Measurements from ENCODE around the gene OPCML. TPM values are rescaled to one million over a fixed set of nuclear protein-coding genes. Genes with fewer than 3 reads are reported as not detected.

Gene OPCML
- total RNA-seq, 1 experiment from 2014 or later, result 0.07 TPM

DNA sequence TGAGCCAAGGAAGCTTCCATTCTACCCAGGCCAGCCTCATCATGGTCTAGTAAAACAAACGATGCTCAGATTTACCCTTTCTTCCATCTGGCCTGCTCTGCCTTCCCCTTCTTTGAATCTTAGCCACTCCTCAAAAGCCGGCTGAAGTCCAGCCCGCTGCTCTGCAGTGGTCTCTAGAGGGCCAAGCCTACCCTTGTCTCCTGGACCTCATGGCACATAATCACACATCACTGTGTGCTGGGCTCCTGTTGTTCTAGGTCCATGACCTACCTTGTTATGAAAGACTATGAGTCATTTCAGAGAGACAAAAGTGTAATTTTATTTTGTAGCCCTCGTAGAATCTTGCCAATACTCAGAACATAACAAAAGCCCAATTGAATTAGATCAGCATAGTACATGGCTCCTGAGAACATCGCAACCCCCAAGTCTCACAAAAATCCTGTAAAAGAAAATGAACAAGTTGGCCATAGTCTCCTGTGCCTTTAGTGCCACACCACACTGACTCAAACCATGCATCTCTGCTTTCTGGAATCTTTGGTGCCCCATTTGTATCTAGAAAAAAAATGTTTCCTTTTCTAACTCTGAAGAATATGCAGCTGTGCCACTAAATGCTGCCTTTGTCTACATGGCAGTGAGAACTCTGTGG, 192.7 kb downstream of the OPCML start:
- no peak for DNase-seq (ENCODE audit: low read depth)
- in situ Hi-C loops (cut with HindIII; ENCODE audit: low pct_unique_long_range_greater_than_20kb, low sequenced_read_pairs), result no loop called here

DNA sequence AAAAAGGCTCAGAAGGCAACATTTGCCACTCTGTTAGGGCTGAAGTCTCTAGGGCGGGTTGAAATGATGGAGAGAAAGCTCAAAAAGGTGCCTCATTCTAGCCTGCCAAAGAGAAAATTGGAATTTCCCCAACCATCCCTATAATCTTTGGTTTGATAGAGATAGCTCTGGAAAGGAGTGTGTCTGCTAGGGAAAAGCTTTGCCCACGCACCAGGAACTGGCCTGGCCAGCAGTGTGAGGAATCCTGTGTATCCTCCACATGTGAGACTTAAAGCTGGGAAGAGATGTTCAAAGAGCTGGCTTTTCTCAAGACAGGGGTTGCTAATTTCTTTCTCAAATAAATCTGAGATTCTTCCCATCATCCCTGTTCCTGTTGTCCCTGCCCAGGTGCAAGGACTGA, 193.7 kb downstream of the OPCML start:
- in situ Hi-C loops (cut with HindIII; ENCODE audit: low pct_unique_long_range_greater_than_20kb, low sequenced_read_pairs), result no loop called here
- DNase-seq (ENCODE audit: low read depth), result no peak

DNA sequence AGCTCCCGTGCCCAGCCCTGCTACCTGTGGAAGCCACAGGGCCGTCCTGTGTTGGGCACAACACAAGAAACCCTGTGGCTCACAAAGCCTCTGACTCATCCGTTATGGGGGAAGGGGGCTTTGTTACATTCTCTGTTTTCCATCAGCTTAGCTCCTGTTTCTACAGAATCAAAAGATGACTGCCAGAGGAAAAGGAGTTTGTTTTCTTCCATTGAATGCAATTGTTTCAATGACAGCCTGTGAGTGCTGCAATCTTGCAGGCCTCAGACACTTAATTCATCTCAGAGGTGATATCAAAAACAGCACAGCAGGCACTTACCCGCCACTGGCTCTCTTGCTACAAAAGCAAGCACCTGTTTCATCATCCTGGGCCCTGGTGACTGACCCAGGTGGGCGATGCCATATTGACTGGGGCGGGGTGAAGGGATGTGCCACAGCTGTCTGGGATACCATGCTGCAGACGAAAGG, 194.3 kb downstream of the OPCML start:
- no peak for DNase-seq (ENCODE audit: low read depth)
- in situ Hi-C loops (cut with HindIII; ENCODE audit: low pct_unique_long_range_greater_than_20kb, low sequenced_read_pairs), result no loop called here

DNA sequence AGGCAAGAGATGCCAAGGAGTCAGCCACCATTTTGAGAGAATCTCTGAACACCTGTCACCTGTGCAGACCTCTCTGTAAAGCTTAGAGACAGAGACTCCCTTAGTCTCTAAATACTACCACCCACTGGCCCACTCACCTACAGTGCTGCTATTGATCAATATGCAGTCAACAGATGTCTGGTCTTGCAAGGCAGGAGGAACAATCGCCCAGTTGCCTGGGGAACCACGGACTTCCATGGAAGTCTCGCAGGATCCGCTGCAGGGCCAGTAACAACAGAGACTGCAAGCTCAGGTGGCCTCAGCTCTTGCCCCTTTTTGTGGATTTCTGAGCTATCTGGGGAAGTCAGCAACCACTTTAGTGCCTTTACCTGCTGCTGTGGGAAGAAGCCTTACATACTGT, 195.1 kb downstream of the OPCML start:
- in situ Hi-C loops (cut with HindIII; ENCODE audit: low pct_unique_long_range_greater_than_20kb, low sequenced_read_pairs), result no loop called here
- DNase-seq (ENCODE audit: low read depth), result no peak

DNA sequence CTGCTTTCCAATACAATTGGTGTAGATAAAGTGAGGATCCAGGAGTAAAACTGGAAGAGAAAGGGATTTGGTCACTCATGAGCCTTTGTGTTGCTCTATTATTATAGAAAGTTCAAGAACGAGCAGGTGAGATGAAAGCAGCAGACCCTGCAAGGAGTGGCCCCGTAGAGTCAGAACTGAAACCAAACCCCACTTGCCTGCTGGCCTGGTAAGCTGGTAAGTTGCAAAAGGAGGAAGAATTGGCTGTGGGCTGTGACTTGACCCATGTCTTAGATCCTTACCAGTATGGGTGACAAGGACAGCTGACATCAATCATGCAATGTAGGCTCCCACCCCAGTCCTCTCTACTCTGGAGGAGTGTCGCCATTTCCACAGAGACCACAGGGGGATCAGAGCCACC, 201.3 kb downstream of the OPCML start:
- no peak for DNase-seq (ENCODE audit: low read depth)
- in situ Hi-C loops (cut with HindIII; ENCODE audit: low pct_unique_long_range_greater_than_20kb, low sequenced_read_pairs), result no loop called here

DNA sequence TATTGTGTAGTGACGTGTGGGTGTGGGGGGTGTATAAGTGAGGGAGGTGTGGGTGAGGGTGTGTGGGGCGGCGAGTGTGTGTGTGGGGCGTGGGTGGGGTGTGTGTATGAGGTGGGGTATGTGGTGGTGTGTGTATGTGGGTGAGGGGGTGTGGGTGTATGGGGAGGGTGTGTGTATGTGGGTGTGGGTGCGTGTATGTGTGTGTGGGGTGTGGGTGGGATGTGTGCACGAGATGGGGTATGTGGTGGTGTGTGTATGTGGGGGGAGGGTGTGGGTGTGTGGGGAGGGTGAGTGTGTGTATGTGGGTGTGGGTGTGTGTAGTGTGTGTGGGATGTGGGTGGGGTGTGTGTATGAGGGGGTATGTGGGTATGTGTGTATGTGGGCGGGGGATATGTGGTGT, 205.5 kb downstream of the OPCML start:
- in situ Hi-C loops (cut with HindIII; ENCODE audit: low pct_unique_long_range_greater_than_20kb, low sequenced_read_pairs), result no loop called here
- no peak for DNase-seq (ENCODE audit: low read depth)

DNA sequence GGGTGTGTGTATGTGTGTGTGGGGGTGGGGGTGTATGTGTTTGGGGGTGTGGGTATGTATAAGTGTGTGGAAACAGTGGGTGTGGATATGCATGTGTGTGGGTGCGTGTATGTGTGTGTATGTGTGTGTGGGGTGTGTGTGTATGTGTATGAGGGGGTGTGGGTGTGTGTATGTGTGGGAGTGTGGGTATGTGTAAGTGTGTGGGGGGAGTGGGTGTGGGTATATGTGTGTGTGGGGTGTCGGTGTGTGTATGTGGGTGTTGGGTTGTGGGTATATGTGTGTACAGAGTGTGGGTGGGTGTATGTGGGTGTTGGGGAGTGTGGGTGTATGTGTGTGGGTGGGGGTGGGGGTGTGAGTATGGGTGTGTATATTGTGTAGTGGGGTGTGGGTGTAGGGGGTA, 206.0 kb downstream of the OPCML start:
- in situ Hi-C loops (cut with HindIII; ENCODE audit: low pct_unique_long_range_greater_than_20kb, low sequenced_read_pairs), result no loop called here

DNA sequence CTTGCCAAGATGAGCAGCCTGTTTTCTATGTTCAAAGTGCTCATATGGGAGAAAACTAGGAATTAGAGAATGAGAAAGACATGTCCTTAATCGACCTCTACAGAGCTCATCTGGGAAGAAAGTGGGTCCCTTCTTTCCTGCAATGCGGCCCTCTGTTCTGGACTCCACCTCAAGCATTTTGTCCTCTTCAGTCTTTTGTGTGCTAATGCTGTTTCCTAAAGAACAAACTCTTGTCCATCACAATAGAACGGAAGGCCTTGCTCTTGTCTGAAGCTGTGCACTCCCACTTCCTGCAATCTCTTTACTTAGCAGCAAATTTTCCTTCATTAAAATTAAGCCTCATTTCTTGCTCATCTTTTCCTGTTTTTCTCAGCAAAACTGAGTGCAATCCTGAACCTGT, 206.6 kb downstream of the OPCML start:
- no peak for DNase-seq (ENCODE audit: low read depth)
- in situ Hi-C loops (cut with HindIII; ENCODE audit: low pct_unique_long_range_greater_than_20kb, low sequenced_read_pairs), result no loop called here

More for the DNA sequence above, 206.0 kb downstream of the OPCML start:
- DNase-seq (ENCODE audit: low read depth), result no peak

DNA sequence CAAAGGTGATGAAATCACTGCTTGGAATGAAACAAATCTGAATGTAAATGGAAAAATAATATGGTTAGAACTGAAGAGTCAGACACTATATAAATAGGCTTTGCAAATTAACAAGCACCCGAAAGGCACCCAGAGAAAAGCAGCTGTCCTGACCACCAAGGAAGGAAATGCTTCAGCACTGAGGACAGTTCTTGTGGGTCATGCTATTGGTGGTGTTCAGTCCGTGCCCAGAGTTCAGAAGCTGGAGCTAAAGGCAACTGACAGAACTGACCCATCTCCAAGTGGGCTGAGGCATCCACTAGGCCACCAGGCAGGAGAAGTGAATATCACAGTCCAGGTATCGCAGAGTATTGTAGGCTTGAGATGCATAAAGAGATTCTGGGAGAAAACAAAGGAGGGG, 208.9 kb downstream of the OPCML start:
- in situ Hi-C loops (cut with HindIII; ENCODE audit: low pct_unique_long_range_greater_than_20kb, low sequenced_read_pairs), result no loop called here
- DNase-seq (ENCODE audit: low read depth), result no peak

DNA sequence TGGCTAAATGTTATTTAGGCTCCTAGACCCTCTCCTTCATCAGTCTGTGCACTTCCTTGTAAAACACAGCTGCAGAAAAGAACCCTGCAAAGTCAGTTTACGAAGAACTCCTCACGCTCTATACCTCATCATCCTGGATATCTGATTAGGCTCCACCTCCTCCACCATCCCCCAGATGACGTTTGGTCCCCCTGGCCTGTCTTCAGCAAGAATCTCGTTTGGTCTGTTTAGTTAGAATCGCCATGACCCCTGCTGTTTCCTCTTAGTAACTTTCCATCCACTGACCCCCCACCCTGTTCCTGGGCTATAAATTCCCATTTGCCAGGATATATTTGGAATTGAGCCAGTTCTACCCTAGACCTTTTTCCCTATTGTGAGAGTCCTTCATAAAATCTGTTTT, 214.1 kb downstream of the OPCML start:
- DNase-seq (ENCODE audit: low read depth), result no peak
- in situ Hi-C loops (cut with HindIII; ENCODE audit: low pct_unique_long_range_greater_than_20kb, low sequenced_read_pairs), result no loop called here

DNA sequence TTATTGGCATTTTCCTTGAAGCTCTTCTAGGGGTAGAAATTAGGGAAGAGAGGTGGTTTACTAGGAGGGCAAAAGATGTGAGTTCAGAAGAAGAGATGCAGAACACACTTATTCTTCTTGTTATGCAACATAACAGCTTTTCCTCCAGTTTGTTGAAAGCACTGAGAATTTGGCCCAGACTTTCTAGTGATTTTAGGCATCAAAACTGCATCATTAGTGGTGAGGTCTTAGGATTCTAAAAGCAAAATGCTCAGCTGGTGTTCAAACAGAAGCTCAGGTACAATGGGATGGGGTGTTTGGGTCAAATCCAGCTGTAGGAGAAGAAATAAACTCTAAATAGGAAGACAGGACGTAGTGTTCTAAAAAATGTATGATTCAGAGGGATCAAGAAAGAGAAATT, 221.1 kb downstream of the OPCML start:
- in situ Hi-C loops (cut with HindIII; ENCODE audit: low pct_unique_long_range_greater_than_20kb, low sequenced_read_pairs), result no loop called here
- DNase-seq (ENCODE audit: low read depth), result no peak

DNA sequence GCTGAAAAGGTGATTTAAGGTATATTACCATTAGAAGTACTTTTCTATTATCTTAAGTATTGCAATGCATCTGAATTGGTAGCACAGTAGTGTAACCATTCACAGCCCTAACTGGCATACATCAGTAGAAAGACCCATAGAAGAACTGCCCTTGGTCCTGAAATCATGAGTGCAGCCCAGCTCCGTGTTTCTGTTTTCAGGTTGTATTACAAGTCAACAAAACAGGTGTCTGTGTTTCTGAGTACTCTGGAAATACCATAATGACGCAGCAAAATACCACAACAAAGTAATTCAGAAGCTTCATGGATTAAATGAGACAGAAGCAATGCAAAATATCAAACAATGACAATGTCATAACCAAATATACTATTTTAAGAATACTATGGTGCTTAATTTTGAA, 226.3 kb downstream of the OPCML start:
- in situ Hi-C loops (cut with HindIII; ENCODE audit: low pct_unique_long_range_greater_than_20kb, low sequenced_read_pairs), result no loop called here
- DNase-seq (ENCODE audit: low read depth), result no peak

DNA sequence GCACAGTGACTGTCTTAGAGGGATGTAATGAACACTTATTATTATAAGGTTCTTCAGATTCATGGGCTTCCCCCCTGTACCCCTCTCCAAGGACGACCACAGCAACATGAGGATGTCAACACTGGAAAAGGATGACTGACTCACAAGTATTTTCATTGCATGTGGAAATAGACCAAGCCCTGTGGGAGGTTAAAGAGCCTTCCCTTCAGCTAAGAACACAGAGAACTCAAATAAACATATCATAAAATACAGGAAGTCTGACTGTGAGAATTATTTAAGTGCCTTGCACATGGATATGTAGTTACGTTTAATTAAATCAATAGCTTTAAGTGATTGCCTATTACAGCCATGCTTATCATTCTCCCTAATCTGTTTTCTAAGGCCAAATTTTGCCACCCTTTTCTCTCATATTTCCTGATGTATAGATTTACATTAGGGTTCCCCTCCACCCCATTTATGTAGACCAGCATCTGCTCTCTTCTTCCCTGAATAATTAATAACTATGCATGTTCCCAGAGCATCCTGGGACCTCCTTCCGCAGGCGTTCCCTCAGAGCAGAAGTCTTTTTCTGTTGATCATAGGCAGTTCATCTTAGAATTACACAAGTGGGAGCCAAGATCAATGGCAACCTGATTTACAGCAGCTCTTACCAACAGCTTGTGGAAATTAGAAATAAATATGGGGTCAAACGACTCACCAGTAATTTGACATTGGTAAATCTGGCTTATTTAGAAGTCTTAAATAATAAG, 226.9 kb downstream of the OPCML start:
- in situ Hi-C loops (cut with HindIII; ENCODE audit: low pct_unique_long_range_greater_than_20kb, low sequenced_read_pairs), result no loop called here
- no peak for DNase-seq (ENCODE audit: low read depth)

DNA sequence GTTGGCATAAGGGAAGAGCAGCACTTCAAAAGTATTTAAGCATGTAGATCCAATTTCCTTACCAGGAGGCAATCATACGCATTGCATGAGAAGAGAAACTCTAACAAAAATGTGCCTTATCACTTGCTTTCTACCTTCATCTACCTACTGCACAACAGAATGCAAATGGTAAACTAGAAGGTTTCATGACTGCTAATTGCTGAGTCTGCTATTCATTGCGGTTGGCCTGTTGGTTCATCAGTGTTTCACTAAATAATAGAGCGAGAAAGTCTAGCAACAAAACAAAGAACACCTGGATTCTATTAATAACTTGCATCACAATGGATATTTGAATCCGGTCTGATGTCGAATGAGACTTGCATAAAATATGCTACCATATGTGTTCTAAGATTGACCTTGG, 229.0 kb downstream of the OPCML start:
- in situ Hi-C loops (cut with HindIII; ENCODE audit: low pct_unique_long_range_greater_than_20kb, low sequenced_read_pairs), result no loop called here

DNA sequence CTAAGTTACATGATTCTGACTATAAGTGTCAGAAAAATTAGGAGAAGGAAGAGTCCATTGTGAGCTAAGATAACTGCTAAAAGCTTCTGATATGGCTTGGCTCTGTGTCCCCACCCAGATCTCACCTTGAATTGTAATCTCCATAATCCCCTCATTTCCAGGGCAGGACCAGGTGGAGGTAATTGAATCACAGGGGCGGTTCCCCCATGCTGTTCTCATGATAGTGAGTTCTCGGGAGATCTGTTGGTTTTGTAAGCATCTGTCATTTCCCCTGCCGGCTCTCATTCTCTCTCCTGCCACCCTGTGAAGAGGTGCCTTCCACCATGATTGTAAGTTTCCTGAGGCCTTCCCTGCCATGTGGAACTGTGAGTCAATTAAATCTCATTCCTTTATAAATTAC, 230.2 kb downstream of the OPCML start:
- DNase-seq (ENCODE audit: low read depth), result no peak
- in situ Hi-C loops (cut with HindIII; ENCODE audit: low pct_unique_long_range_greater_than_20kb, low sequenced_read_pairs), result no loop called here

More for the DNA sequence above, 229.0 kb downstream of the OPCML start:
- DNase-seq (ENCODE audit: low read depth), result no peak

DNA sequence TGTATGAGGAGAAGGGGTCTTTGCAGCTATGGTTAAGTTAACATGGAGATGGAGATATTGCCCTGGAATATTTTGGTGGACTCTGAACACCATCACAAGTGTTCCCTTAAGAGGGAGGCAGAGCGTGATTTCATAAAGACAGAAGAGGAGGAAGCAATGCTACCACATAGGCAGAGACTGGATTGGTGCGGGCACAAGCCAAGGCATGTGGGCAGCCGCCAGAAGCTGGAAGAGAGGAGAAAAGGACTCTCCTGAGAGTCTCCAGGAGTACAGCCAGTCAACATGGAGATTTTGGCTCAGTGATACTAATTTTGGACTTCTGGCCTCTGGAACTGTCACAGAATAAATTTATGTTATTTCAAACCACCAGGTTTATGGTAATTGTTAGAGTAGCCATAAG, 231.6 kb downstream of the OPCML start:
- no peak for DNase-seq (ENCODE audit: low read depth)
- in situ Hi-C loops (cut with HindIII; ENCODE audit: low pct_unique_long_range_greater_than_20kb, low sequenced_read_pairs), result no loop called here

DNA sequence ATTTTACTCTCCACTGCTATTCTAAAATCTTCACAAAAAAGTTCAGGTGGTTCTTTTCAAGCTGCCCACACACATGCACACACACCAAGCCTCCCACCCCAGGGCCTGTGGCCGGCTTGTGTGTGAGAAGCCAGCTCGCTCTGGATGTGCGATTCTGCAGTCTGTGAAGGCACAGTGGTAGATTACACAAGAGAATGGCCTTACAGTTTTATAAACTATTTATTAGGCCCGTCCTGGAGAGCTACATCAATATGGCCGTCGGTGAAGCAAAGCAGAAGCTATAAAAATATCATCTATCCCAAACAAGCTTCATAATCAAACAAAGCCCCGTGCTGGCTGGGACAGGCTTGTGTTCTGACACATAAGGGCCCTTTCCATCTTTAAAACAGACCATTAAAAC, 240.5 kb downstream of the OPCML start:
- in situ Hi-C loops (cut with HindIII; ENCODE audit: low pct_unique_long_range_greater_than_20kb, low sequenced_read_pairs), result no loop called here
- DNase-seq (ENCODE audit: low read depth), result no peak

DNA sequence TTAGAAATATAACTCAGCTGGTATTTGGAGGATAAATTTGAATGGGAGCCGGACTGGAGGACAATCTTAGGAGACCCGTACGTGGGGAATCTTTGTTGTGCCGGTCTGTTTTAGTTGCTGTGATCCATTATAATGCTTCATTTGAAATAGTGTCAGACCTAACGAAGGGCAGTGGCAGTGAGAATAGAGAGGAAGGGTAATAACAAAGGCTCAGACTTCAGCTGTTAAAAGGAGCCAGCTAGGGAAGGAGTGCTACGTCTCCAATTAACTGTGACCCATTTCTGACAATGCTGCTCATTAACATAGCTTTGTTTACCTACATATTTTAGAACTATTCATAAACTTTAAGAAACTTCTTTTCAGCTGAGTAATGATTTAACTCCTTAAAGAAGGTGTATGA, 246.9 kb downstream of the OPCML start:
- no peak for DNase-seq (ENCODE audit: low read depth)
- in situ Hi-C loops (cut with HindIII; ENCODE audit: low pct_unique_long_range_greater_than_20kb, low sequenced_read_pairs), result no loop called here

DNA sequence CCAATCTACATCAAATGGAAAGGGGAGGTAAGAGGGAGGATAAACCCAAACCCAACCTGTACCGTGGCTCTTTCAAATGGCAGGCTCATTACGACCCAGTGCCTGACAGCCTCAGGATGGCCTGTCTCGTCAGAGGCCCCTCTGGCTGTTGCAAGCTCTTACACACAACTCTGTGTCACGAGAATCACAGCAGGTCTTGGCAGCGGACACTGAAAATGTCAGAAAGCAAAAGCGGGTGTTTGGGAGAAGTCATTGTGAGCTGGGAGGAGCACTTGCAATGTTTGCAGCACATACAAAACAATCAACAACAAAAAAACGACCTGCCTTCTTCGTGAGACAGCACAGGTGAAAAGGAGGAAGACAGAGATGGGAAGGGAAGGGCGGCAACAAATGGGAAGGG, 248.1 kb downstream of the OPCML start:
- in situ Hi-C loops (cut with HindIII; ENCODE audit: low pct_unique_long_range_greater_than_20kb, low sequenced_read_pairs), result no loop called here
- DNase-seq (ENCODE audit: low read depth), result no peak

DNA sequence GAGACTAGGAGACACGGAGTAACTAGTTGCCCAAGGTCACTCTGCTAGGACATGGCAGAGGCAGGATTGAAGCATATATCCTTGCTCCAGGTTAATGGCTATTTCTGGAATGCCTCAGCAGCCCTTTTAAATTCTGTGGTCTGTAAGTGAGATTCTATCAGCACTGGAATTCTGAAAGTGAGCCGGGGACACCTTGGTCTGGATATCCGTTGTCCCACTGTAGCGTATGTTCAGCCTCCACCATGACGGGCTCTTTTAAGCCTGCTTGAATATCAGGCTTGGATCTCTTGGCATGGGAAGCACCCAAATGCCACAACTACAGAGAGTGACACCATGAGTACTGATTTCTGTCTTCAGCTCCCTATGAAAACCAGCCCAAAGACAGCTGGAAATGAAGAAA, 254.4 kb downstream of the OPCML start:
- no peak for DNase-seq (ENCODE audit: low read depth)
- in situ Hi-C loops (cut with HindIII; ENCODE audit: low pct_unique_long_range_greater_than_20kb, low sequenced_read_pairs), result no loop called here
